Ovary (tissue), 9 donors: Measurements from ENCODE around the gene HDAC9. TPM values are rescaled to one million over a fixed set of nuclear protein-coding genes. Genes with fewer than 3 reads are reported as not detected.

Experiments used
- DNase-seq, 5 donors: peaks; one replicate each; pipeline ENCODE4 v3.0.0-alpha.2; 2019 to 2020
- H3K27ac ChIP-seq, 2 donors: fragments of 200-600 bp; one replicate each; pipeline versions ENCODE4 v1.5.1 to v1.8.0; 2019 to 2022
- H3K27me3 ChIP-seq: fragments of 200-600 bp; one replicate; pipeline ENCODE4 v1.8.0; 2022
- H3K36me3 ChIP-seq: fragments of 200-600 bp; sonication (generic); one replicate; pipeline ENCODE4 v1.5.1; 2019
- H3K4me1 ChIP-seq: one replicate; pipeline ENCODE4 v1.8.1; 2013; ENCODE audit warnings: mild to moderate bottlenecking, moderate library complexity; ENCODE audit not compliant: insufficient read depth
- H3K4me3 ChIP-seq: fragments of 200-600 bp; sonication (generic); one replicate; pipeline ENCODE4 v1.5.1; 2017
- H3K9me3 ChIP-seq, 2 donors: fragments of 200-600 bp in 1 of 2; sonication (generic) in 1 of 2; one replicate each; pipeline versions ENCODE4 v1.5.1 to v1.8.1; 2013 to 2019; ENCODE audit warnings: mild to moderate bottlenecking in 1 of 2, moderate library complexity in 1 of 2
- CTCF ChIP-seq, 3 donors: fragments of 450-650 bp in 2 of 3; fragments of 200-600 bp in 1 of 3; IDR thresholded peaks; one replicate each; pipeline versions ENCODE4 v1.5.1 to v1.8.0; 2016 to 2022; ENCODE audit warnings: antibody characterized with exemption in 3 of 3, mild to moderate bottlenecking in 1 of 3
- EP300 ChIP-seq: sonication (generic); formaldehyde crosslinking; IDR thresholded peaks from one replicate; pipeline ENCODE4 v1.6.1; 2017; ENCODE audit warnings: antibody characterized with exemption
- POLR2A ChIP-seq: fragments of 450-650 bp; IDR thresholded peaks from one replicate; pipeline ENCODE4 v1.6.1; 2017; ENCODE audit warnings: antibody characterized with exemption, mild to moderate bottlenecking, moderate library complexity
- WGBS, 3 donors: extraction: QIAGEN DNeasy Blood & Tissue Kit in 1 of 3; methylation state at CpG; one replicate each; pipeline versions ENCODE4 v1.1.5 to v1.1.7; 2013 to 2017; 5-methylcytosine and 5-hydroxymethylcytosine counted together
- intact Hi-C, 4 donors: fragments of 100-400 bp; cut with DNase I; formaldehyde crosslinking; loops; one replicate each; pipeline versions ENCODE4 v1.11.0 to v1.15.1; 2022 to 2023
- polyA plus RNA-seq, 2 donors: library from polyadenylated mRNA; stranded (reverse); fragments of 200-250 nt in 1 of 2; fragments of 350-450 nt in 1 of 2; fragmentation: Illumina TruSeq in 1 of 2; extraction: RNeasy Lipid Tissue Mini Kit (QIAGEN cat#74804) in 1 of 2; gene quantifications; one replicate each; pipeline ENCODE4 v1.2.3, GENCODE V29; 2013 to 2014
- total RNA-seq, 7 donors: library from RNA; depleted of rRNA in 2 of 7; stranded (reverse); fragments of >200 nt in 2 of 7; fragmentation: NEBNext Ultra II Directional in 3 of 7; extraction: Animal tissue kit (Norgen Biotek cat#: 25700) in 3 of 7; gene quantifications; one replicate each; pipeline versions ENCODE4 v1.1.0 to v1.2.4, GENCODE V29; 2016 to 2023
- donor health status: DM: no; HTN: no; CAD: no; lungs with moderate emphysema.
- donor health status: DM: no; HTN: no; CAD: no.
- donor health status: Bipolar disorder and iron deficiency.
- donor health status: DM: yes; HTN: yes; CAD: no.
- donor health status: DM: no; HTN: no; CAD: no.
- donor health status: DM: yes; HTN: yes; CAD: no.

Gene HDAC9
- total and polyA plus RNA-seq, 9 donors = 1.7 to 22.3 (median 6.0) TPM

DNA sequence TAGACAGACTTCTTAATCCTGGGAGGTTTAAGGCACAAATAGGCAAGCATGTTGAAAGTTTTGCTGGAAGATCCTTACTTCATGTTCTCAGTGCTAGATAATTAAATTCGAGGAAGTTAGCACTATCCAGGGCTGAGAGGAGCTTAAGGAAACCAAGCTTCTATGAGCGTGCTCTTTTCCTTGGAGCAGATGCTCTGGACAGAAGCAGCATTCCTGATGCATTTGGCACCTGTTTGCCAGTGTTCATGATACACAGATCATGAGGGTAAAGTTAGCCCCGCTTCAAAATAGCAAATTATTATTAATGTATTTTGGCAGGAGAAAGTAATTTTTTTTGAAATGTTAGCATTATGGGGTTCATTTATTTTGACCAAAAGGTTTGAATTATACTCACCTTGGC lies 9.4 kb downstream of the HDAC9 start:
- no peak overlapping the region for H3K27ac ChIP-seq
- intact Hi-C loops = no loop called here
- WGBS, 3 donors = 79 to 91% (median 81%) methylated on average over 3 of the region's 3 CpGs
- no peak for TF ChIP-seq POLR2A
- TF ChIP-seq CTCF (IDR thresholded peaks at IDR 0.05) = no peak
- TF ChIP-seq EP300 = no peak
- DNase-seq = no peak
- no peaks in the 10 kb centered on the region for H3K4me1 ChIP-seq
- no peaks in the 10 kb centered on the region for H3K9me3 ChIP-seq
- no peak overlapping the region for H3K4me3 ChIP-seq
- no peaks in the 10 kb centered on the region for H3K27me3 ChIP-seq
- H3K36me3 ChIP-seq = no peaks in the 10 kb centered on the region

DNA sequence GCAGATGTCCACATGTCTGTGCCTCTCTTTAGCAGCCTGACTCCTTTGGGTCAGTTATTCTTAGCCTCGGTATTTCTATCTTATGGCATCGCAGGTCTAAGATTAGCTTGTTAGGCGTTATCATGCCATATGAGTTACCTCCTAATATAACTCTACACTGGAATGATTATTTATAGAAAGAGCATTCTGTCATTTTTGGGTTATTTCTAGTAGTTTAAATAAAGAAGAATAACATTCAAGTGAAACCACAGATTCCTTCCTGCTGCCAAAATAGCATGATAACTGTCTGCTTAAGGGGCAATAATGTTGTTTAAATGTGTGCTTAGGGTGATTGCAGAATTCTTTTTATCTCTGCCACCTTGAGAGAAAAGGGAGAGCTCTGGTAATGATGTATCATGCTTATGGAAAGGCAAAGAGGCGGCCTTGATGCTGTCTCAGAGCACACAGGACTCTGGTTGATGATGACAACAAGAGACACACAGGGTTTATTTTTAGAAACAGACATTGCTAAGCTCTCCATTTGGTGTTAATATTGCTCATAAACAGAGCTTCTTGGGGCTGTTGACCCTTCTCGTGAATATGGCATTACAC lies 10.4 kb downstream of the HDAC9 start:
- DNase-seq = no peak
- no peak overlapping the region for H3K27ac ChIP-seq
- WGBS, 3 donors = 38 to 60% (median 42%) methylated on average over 5 of the region's 5 CpGs
- H3K4me1 ChIP-seq = no peaks in the 10 kb centered on the region
- no peaks in the 10 kb centered on the region for H3K36me3 ChIP-seq
- H3K27me3 ChIP-seq = no peaks in the 10 kb centered on the region
- TF ChIP-seq CTCF (IDR thresholded peaks at IDR 0.05) = no peak
- TF ChIP-seq POLR2A = no peak
- no peak for TF ChIP-seq EP300
- no peaks in the 10 kb centered on the region for H3K9me3 ChIP-seq
- H3K4me3 ChIP-seq = no peak overlapping the region
- intact Hi-C loops = no loop called here

- intact Hi-C loops = no loop called here
- 77 to 81% (median 80%) methylated on average over 10 of the region's 10 CpGs for WGBS, 3 donors
- Histone ChIP-seq H3K27me3 (no peaks in the 10 kb centered on the region), H3K36me3 (no peaks in the 10 kb centered on the region), H3K9me3 (no peaks in the 10 kb centered on the region), H3K4me3 (no peak overlapping the region), H3K27ac (no peak overlapping the region), H3K4me1 (no peaks in the 10 kb centered on the region)
- DNase-seq = no peak
- no peak for TF ChIP-seq EP300
- TF ChIP-seq POLR2A = no peak
- TF ChIP-seq CTCF (IDR thresholded peaks at IDR 0.05) = no peak
Measured at GRCh38 chr7:18508443-18509427, 13.2 kb downstream of the HDAC9 start.

- Histone ChIP-seq H3K4me3 (no peak overlapping the region), H3K27ac (no peak overlapping the region), H3K4me1 (no peaks in the 10 kb centered on the region), H3K36me3 (no peaks in the 10 kb centered on the region), H3K9me3 (no peaks in the 10 kb centered on the region), H3K27me3 (no peaks in the 10 kb centered on the region)
- TF ChIP-seq POLR2A (no peak), CTCF (IDR thresholded peaks at IDR 0.05) (no peak), EP300 (no peak)
- 70 to 73% (median 70%) methylated on average over 2 of the region's 2 CpGs for WGBS, 3 donors
- DNase-seq = no peak
- intact Hi-C loops = no loop called here
Measured at GRCh38 chr7:18509481-18509880, 13.9 kb downstream of the HDAC9 start.
